Posterior cingulate gyrus (tissue), 11 donors: Measurements from ENCODE around the gene GSTCD.

Experiments used
- DNase-seq, 10 donors: peaks; one replicate each; pipeline versions ENCODE4 v3.0.0 to v3.0.0-alpha.2; 2020 to 2021; ENCODE audit warnings: mixed read lengths in 3 of 10
- intact Hi-C: fragments of 100-400 bp; cut with DNase I; formaldehyde crosslinking; loops from one replicate; pipeline ENCODE4 v1.15.1; 2023

GSTCD gene

DNA sequence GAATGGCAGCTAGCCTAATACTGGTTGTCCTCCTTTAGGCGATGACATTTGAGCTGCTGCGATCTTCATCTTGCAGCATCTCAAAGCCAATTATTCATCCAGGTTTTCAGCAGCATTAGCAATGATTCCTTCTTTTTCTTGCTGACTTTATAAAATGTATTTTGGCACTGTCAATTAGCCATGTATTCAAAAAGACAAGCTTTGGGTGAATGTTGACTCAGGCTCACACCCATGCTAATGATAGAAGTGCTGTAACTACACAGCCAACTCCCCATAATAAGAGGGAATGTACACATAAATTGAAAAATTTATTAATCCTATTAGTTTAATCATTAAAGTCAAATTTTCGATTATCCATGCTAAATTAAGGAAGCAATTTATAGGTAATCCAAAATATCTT, 162.4 kb downstream of the GSTCD start:
- no peak for DNase-seq
- intact Hi-C loops = no loop called here

DNA sequence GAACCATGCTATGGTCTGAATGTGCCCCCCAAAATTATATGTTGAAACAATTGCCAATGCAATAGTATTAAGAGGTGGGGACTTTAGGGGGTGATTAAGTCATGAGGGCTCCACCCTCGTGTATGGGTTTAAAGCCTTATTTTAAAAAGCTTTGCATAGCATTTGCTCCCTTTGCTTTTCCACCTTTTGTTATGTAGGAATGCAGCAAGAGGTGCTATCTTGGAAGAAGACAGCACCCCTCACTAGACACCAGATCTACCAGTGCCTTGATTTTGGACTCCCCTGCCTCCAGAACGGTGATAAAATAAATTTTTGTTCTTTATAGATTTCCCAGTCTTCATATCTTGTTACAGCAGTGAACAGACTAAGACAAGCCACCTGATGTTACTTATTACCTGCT, 163.4 kb downstream of the GSTCD start:
- intact Hi-C loops = no loop called here
- no peak for DNase-seq

DNA sequence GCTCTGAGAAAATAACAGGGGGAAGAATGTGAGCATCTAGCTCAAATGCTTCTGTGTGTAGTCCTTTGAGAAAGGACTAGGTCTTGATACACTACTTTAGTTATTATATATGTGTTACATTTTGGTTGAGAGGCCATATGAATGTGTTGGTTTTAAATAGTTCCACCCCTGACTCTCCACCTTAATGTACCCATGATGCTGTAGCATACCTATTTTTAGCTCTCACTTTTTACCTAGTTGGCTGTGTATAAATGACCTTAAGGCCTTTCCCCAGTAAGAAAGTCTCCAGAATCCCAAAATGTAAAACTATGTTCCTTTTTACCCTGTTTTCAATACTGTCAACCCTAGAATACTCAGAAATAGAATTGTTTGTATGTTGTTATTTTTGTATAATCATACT, 166.6 kb downstream of the GSTCD start:
- intact Hi-C loops = no loop called here
- no peak for DNase-seq

DNA sequence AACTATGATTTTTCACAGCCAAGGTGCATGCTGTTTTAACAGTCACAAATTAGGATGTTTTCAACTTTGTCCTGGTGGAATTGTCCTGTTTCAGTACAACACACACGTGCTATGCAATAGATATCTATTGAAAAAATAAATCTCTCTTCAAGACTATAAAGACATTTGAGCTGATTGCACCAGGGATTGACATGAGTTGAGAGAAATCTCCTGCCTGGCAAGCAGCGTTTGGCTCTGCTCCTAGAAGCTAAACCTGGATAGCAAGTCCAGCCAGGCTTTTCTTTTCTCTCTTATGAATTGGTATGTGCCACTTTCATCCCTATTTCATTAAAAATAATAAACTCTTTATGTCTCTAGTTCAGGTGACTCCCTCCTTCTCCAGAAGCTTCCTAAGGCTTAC, 170.1 kb downstream of the GSTCD start:
- no peak for DNase-seq
- intact Hi-C loops = no loop called here

DNA sequence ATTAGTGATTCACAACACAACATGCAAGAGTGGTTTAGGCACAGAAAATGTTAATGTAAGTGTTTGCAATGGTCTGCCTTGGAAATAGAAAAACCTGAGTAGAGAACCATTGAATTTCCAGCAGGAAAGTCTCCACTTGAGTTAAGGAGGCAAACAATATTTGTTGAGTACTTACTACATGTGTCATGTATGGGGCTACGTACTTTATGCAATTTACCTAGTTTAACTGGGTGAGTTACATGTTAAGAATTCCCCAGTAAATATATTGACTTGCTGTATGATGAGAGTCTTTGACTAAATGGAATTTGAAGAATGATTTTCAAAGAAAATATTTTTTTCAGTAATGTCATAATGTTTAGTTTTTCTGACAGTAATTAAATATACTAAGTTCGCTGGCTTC, 178.9 kb downstream of the GSTCD start:
- intact Hi-C loops = no loop called here
- DNase-seq = no peak

DNA sequence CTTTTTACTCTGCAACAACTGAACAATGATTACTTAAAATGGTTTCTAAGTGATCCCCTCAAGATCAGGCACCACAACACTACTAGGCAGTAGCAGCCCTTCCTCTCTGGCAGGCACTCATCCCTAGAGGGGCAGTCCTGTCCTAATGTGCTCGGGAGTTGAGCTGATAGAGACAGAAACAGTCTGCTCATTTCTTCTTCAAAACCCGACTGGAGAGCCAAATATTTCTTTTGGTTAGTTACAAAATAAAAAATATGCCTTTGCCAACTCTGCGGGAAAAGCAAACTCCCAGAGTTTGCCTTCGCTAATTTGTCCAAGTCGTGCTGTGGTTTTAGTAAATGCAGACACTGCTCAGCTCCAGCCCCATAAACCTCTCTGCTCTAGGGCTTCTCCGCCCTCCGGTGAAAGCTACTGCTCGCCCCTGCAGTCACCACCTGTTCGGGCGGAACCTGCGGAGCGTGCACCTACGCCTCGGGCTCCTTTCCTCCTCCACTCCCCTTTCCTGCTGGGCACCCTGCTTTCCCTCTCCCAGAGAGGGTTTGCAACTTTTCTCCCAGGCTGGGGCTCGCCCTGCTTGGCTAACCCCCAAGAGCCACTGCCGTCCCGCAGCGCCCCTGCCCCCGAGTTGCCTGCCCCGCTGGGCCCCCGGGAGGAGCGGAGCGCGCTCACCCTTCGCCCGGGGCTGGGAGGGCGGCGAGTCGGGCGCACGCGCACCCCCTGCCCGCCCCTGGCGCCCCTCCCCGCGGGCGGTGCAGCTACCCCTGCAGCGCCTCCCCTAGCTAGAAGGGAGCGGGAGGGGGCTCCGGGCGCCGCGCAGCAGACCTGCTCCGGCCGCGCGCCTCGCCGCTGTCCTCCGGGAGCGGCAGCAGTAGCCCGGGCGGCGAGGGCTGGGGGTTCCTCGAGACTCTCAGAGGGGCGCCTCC, 186.3 kb downstream of the GSTCD start, which contains the start of gene NPNT:
TSS of gene NPNT (plus strand) at position 812 of the 923 bp plus-strand sequence. CDS start 182 bp downstream, outside the sequence.
- peak in 5 of 10 donors; percentile 8 to 77 (median 64) for DNase-seq
- intact Hi-C loops = no loop called here

DNA sequence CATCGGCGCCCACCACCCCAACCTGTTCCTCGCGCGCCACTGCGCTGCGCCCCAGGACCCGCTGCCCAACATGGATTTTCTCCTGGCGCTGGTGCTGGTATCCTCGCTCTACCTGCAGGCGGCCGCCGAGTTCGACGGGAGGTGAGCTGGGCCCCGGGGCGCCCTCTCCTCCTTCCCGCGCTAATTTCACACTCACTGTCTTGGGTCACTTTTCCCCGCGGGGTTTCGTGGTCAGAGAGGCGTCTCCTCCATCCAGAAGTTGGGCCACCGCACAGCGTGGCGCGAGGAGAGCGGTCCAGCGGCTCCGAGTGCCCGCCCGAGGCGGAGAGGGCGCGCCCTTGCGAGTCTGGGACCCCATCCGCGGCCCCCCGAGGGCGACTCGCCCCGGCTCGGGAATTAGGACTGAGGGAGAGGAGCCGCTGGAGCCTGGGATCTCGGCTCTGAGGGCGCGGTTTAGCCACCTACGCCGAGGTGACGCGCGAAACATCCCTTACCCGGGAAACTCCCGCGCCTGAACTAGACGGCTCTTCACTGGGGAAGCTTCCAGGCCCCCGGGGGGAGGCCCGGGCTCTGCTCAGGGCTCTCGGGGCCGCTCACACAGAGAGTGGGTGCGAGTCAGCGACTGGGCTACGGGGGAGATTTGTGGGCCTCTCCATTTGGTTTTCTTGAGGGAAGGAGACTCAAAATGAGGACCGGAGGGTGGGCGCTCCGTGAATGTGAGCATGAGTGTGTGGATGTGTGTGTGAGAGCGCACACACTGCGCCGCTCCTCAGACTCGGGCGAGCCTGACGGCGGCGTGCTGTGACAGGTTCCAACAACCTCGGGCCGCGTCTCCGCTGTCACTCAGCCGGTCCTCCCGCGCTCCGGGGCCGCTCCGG, 187.2 kb downstream of the GSTCD start:
- intact Hi-C loops = no loop called here
- DNase-seq = peak in 6 of 10 donors; percentile 13 to 86 (median 50)

DNA sequence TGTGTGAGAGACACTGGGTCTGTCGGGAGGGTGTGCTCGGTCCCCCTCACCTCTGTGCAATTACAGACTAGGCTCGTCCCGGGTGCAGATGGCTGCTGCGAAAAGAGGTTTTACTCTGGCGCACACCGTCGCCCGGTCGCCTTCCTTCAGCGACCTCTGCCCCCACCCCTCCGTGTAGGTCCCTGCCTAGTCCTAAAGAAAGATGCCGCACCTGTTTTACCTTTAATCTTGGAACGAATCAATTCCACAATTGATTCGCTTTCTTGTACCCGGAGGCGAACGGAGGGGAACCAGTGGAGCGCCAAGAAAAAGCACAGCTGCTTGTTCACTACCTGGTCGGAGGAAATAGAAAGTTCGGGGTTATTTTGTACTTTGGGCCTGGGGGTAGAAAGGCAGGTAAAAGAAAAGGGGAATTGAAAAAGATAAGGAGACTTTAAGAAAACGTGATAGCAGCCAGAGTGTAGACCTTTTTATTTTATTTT, 187.9 kb downstream of the GSTCD start:
- peak in 1 of 10 donors; percentile 44 for DNase-seq
- intact Hi-C loops = no loop called here
